GM19240 (cell line): ENCODE data around the gene DUSP21.
"Not testable (repeated sequence)": the region's sequence is repeated elsewhere in the genome, so short reads cannot be mapped to it uniquely, and the experiment has no call there.

Source experiments
- DNase-seq: peaks from one replicate; pipeline ENCODE4 v3.0.0; 2011; ENCODE audit warnings: low spot score; ENCODE audit not compliant: insufficient read length

Gene DUSP21

DNA sequence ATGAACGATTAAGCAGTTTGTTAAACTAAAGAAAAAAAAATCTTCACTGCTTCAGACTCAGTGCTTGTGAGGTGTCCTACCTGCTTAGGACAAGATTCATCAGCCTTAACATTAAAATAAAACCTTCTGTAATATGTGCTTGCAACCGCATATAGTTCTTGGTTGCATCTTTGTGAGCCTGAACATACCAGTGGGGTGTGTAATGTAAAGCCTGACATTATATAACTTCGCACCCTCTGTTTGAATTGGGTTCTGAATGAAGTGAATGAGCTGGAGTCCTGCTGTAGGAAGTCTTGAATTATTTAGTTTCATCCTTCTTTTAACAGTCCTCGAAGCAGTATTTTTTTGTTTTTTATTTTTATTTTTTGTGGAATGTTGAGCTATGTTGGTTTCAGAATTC lies 32.3 kb downstream of the DUSP21 start:
- no peak for DNase-seq

GRCh38 chrX:44876767-44877166 lies 32.9 kb downstream of the DUSP21 start:
- DNase-seq: no peak

GRCh38 chrX:44878780-44879179 lies 35.0 kb downstream of the DUSP21 start:
- no peak for DNase-seq

DNA sequence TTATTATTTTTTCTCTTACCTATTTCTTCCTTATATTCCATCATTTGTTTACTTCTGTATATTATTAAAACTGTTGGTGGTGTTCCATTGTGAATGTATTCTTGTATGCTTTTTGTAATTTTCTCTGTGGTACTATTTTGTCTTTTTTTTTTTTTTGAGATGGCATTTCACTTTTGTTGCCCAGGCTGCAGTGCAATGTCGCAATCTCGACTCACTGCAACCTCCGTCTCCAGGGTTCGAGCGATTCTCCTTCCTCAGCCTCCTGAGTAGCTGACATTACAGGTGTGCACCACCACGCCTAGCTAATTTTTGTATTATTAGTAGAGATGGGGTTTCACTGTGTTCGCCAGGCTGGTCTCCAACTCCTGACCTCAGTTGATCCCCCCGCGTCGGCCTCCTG lies 37.7 kb downstream of the DUSP21 start:
- DNase-seq: no peak

- DNase-seq: no peak
Observed at GRCh38 chrX:44882635-44883034, 38.8 kb downstream of the DUSP21 start.

- no peak for DNase-seq
Observed at GRCh38 chrX:44884944-44885343, 41.1 kb downstream of the DUSP21 start.

GRCh38 chrX:44889824-44890223 lies 46.0 kb downstream of the DUSP21 start:
- no peak for DNase-seq

GRCh38 chrX:44890247-44890646 lies 46.4 kb downstream of the DUSP21 start:
- DNase-seq: no peak

- not testable (repeated sequence) for DNase-seq
Observed at GRCh38 chrX:44890687-44891086, 46.9 kb downstream of the DUSP21 start.

- DNase-seq: no peak
Observed at GRCh38 chrX:44891642-44892041, 47.8 kb downstream of the DUSP21 start.
